Measurements from ENCODE around the gene ZNF774.
"Not testable (repeated sequence)": the region's sequence is repeated elsewhere in the genome, so short reads cannot be mapped to it uniquely, and the experiment has no call there.

The ZNF774 gene

DNA sequence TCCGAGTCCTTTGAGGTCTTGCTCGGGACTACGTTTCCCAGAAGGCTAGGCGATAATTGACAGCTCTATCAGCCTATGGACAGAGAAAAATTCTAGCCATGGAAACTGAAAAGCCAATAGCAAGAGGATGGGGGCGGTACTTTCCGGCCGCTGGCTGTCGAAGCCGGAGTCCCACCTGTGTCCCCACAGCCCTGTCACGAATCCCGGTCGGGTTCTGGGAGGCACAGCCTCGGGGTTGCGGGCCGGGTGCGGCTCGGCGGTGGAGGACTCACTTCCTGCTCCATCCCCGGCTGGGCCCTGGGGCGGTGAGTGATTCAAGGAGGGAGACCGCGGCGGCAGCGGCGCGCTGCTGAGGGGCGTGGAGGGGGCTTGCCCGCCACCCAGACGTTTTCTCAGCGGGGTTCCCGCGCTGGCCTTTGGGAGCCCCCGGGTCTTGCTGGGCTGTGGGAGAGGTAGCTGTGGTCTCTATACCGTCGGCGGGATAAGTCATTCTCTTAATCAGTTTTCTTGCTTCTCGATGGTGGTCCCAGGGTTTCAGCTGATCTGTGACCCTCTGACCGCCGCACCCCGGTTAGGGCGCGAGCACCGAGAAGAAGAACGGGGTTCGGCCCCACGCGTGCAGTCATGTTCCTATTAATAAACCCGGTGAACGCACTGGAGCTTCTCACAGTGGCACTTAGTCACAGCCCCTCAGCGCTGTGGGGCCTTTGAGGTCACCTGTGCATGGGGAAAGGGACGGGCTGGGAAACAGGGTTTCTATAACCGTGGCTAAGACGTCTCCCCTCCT, at the start of gene ZNF774:
TSS of gene ZNF774 (plus strand) at position 178 of the 787 bp plus-strand sequence. CDS start 2,377 bp downstream, outside the sequence.
- DNase-seq = peak; percentile 79 to 86

DNA sequence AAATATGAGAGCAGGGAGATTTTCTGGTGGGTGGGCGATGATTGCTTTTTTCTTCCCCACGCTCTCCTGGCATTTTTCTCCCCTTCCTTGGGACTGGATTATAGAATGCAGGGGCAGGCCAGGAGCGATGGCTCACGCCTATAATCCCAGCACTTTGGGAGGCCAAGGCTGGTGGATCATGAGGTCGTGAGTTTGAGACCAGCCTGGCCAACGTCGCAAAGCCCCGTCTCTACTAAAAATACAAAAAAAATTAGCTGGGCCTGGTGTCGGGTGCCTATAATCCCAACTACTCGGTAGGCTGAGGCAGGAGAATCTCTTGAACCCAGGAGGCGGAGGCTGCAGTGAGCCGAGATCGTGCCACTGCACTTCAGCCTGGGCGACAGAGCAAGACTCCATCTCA, 46.7 kb upstream of the ZNF774 start:
- not testable (repeated sequence) for DNase-seq

- DNase-seq = no peak
Measured at GRCh38 chr15:90305932-90306331, 46.2 kb upstream of the ZNF774 start.

DNA sequence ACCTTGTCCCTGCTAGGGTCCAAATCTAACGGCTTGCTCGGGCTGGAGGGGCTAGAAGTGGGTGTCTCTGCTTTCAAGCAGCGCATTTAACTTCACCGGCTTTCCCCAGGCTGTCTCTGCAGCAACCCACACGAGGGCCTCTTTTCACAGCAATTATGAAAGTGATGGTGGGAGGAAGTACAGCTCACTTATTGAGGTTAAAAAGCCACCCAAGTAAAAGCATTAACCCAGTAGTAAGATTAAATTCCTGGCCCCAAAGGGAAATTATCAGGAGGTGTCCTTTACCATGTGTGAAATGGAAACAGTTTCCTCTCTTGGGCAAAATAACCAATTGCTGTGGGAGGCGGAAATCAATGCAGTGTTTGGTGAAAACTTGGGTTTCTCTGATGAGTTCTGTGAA, 45.5 kb upstream of the ZNF774 start:
- peak; percentile 25 to 32 for DNase-seq

GRCh38 chr15:90307661-90308060, 44.4 kb upstream of the ZNF774 start:
- no peak for DNase-seq

DNA sequence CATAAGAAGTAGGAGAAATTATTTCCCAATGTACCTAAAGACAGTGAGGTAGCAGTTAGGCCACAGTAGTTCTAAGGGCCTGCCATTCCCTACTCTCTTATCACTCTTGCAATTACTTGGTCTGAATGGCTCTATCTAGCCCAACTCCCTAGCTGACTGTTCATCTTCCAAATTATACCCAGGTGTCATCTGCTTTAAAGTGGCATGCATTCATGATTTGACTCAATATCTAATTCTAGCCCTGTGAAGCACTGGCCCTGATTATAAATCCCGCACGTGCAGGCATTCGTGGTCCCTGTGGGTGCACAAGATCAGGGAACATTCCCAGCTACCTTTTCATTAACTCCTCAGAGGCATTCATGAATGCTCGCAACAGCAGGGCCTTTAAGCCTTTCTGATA, 43.1 kb upstream of the ZNF774 start:
- DNase-seq = no peak

DNA sequence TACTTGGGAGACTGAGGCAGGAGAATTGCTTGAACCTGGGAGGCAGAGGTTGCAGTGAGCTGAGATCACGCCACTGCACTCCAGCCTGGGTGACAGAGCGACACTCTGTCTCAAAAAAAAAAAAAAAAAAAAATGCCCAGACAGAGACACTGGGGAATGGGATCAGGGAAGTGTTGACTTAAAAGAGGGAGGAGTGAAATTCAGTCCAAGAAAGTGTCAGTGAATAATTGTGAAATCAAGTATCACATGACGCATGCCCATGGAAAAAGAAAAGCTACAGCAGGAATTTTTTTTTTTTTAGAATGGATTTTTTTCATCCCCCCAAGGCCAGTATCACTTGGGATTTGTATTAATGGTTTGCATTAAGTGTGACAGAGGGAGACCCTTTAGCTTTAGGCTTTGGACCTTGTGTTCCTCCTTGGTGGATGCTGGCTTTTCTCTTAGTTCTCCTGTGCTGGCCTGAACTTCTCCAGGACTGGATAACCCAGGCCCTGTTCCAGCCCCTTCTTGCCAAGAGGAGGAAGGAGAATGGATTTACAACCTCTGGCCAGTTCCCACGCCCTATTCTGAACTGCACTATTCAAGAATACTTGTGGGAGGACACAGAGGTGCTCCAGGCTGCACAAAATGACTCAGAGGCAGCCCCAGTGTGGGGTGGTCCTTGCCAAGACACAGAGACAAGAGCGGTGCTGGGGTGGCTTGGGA, 36.7 kb upstream of the ZNF774 start:
- no peak for DNase-seq

GRCh38 chr15:90316139-90316538, 35.9 kb upstream of the ZNF774 start:
- no peak for DNase-seq

GRCh38 chr15:90318591-90318990, 33.5 kb upstream of the ZNF774 start:
- no peak for DNase-seq

GRCh38 chr15:90320062-90320884, 31.8 kb upstream of the ZNF774 start:
- DNase-seq = peak; percentile 48 to 52

- DNase-seq = no peak
Measured at GRCh38 chr15:90320885-90321278, 31.2 kb upstream of the ZNF774 start.

DNA sequence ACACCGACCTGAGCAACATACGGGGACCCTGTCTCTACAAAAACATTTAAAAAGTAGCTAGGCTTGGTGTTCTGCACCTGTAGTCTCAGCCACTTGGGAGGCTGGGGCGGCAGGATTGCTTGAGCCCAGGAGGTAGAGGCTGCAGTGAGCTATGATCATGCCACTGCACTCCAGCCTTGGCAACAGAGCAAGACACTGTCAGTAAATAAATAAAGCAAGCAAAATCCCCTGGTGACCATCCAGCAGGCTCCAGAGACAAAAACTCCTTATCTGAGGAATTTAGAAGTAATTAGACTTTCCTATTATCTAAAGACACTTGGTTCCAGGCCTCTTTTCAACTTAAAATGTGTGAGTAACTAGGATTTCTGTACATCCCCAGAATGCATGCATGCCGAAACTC, 29.5 kb upstream of the ZNF774 start:
- DNase-seq = no peak

GRCh38 chr15:90325726-90326125, 26.4 kb upstream of the ZNF774 start:
- DNase-seq = no peak

DNA sequence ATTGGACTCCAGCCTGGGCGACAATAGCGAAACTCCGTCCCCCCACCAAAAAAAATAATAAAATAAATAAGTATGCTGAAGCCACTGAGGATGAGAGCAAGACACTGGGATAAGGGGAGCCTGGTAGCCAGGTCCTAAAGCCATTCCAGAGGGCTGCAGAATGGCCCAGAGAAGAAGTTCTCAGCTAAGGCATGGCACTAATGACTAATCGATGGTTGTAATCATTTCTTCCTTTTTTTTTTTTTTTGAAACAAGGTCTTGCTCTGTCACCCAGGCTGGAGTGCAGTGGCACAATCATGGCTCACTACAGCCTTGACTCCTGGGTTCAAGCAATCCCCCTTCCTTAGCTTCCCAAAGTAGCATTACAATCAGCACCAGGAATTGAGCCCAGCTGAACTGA, 25.6 kb upstream of the ZNF774 start:
- no peak for DNase-seq

DNA sequence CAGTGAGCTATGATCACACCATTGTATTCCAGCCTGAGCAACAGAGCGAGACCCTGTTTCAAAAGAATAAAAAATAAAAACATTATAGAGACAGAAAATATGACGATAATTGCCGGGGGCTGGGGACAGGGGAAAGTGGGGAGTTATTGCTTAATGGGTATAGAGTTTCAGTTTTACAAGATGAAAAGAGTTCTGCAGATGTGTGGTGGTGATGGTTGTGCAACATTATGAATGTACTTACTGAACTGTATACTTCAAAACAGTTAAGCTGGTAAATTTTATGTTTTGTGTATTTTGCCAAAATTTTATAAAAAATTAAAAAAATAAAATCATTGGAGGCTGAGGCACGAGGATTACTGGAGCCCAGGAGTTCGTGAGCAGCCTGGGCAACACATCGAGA, 24.8 kb upstream of the ZNF774 start:
- DNase-seq = no peak

DNA sequence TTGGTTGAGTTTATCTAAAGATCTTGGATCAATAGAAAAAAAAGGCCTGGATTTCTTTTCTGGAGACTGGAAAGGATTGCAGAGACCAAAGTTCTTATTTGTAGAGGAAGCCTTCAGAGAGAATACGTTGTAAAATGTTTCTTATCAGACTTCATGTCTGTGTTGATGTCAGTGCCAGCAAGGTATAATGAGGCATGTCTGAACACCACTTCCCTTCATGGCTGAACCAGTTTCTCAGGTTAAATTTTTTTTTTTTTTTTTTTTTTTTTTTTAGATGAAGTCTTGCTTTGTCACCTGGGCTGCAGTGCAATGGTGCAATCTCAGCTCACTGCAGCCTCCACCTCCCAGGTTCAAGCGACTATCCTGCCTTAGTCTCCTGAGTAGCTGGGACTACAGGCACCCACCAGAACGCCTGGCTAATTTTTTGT, 17.8 kb upstream of the ZNF774 start:
- DNase-seq = no peak

- DNase-seq = no peak
Measured at GRCh38 chr15:90336705-90337141, 15.4 kb upstream of the ZNF774 start.

DNA sequence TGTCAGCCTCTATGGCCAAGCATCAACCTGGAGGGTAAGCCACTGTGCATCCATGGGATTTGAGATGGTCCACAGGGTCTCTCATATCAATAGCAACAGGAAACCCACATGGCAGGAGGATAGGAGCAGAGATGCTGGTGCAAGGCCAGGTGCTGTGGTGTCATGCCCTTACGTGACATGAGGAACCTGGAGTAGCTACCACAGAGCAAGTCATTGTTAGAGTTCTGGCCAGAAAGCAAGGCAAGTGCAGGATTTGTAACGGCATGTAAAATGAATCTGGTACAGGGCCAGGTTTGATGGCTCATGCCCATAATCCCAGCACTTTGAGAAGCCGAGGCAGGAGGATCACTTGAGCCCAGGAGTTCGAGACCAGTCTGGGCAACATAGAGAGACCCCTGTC, 14.8 kb upstream of the ZNF774 start:
- DNase-seq = no peak

DNA sequence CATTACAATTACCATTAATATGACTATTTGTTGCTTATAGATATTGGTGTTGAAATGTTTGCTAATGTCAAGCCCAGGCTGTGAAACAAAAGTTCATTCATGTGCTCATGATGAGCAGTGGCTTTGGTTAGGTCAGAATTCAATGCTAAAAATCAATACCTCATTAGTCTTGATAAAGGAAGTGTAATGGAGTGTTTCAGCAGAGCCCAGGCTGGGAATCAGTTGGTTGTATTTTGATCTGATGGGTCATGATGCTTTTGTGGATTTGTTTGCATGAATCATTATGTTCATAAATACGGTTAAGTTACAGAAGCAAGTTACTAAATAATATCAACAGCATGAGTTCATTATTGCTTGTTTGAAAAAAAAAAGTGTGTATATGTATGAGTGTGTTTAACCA, 13.6 kb upstream of the ZNF774 start:
- DNase-seq = no peak

- no peak for DNase-seq
Measured at GRCh38 chr15:90340345-90340744, 11.7 kb upstream of the ZNF774 start.

DNA sequence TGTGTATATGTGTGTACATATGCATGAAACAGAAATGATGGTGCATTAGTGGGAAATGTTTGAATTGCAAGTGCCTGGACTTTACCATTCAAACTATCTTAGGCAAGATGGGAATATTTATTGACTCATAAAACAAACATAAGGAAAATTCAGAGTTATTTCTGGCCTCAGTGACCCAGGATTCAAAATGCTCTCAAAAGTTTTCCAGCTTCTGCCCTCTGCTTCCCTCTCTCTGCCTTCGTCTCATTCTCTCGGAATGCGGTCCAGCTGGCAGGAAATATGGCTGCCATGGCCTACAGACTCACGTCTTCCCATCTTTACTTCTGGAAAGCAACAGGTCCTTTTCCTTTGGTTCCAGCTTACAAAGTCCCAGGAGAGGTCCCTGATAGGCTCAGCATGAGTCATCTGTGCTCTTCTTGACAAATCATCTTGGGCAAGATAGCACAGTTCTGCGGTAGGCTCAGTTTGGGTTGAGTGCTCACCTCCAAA, 8.7 kb upstream of the ZNF774 start:
- no peak for DNase-seq

DNA sequence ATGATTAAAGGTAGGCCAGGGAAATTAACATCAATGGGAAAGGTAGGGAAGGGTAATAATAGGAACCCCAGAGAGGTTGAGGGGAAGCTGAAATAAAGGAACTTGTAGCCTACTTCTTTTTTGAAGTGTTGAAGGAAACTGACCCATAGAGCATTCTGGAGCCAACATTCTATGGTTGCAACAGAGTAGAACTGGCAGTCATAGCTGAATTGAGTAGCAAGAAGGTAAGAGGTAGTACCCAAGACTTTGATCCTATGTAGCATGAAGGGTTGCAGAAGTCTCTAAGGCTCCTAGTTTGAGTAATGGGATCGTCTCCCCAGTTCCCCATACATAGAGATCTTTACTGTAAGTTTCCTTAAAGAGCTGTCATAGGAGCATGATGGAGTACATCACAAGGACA, 7.4 kb upstream of the ZNF774 start:
- no peak for DNase-seq

DNA sequence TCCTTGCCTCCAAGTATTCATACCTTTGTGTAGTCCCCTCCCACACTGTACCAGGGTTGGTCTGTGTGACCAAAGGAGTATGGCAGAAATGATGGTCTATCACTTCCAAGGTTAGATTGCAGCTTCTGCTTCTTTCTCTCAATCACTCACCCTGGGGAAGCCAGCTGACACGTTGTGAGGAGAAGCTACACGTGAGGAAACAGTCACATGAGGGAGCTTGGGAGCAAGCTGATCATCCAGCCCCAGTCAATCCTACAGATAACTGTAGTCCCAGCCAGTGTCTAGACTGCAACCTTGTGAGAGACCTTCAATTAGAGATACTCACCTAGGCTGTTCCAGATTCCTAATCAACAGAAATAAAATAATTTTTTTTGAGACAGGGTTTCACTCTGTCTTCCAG, 6.2 kb upstream of the ZNF774 start:
- no peak for DNase-seq

Data from stimulated activated CD4-positive, alpha-beta T cell treated with anti-CD3 and anti-CD28 coated beads, Interleukin-4, amount 100 ng/mL, for 4 hours (primary cell).